ENCODE results near the gene ZDHHC14. TPM values are rescaled to one million over a fixed set of nuclear protein-coding genes. Genes with fewer than 3 reads are reported as not detected.

ZDHHC14 gene
- total RNA-seq, 1 donor from 2014 or later, result 6.8 TPM

GRCh38 chr6:157483770-157484169 lies 102.8 kb downstream of the ZDHHC14 start:
- no peak overlapping the region for H3K27ac ChIP-seq (ENCODE audit: low read depth, low read length)

GRCh38 chr6:157484181-157484580 lies 103.2 kb downstream of the ZDHHC14 start:
- Histone ChIP-seq H3K4me3 (ENCODE audit: low read length in 3 of 3) (no peak overlapping the region), H3K9me3 (ENCODE audit: control insufficient read depth in 3 of 3, low read length in 3 of 3) (no peaks in the 10 kb centered on the region), H3K9ac (ENCODE audit: low read depth in 1 of 3, low read length in 3 of 3) (no peak overlapping the region), H3K4me1 (ENCODE audit: control insufficient read depth in 3 of 3, insufficient read depth in 3 of 3, low read length in 3 of 3) (peaks cover 0 to 4% (median 0%) of the 10 kb centered on the region in 3 donors), H3K27me3 (ENCODE audit: control insufficient read depth in 3 of 3, insufficient read depth in 3 of 3, low read length in 3 of 3) (no peaks in the 10 kb centered on the region), H3K36me3 (ENCODE audit: control insufficient read depth in 3 of 3, insufficient read depth in 3 of 3, low read length in 3 of 3) (no peaks in the 10 kb centered on the region), H3K27ac (ENCODE audit: low read depth, low read length) (no peak overlapping the region)

More at GRCh38 chr6:157483770-157484169, 102.8 kb downstream of the ZDHHC14 start:
- Histone ChIP-seq H3K4me1 (ENCODE audit: control insufficient read depth in 3 of 3, insufficient read depth in 3 of 3, low read length in 3 of 3) (peaks cover 0 to 4% (median 0%) of the 10 kb centered on the region in 3 donors), H3K36me3 (ENCODE audit: control insufficient read depth in 3 of 3, insufficient read depth in 3 of 3, low read length in 3 of 3) (no peaks in the 10 kb centered on the region), H3K4me3 (ENCODE audit: low read length in 3 of 3) (no peak overlapping the region), H3K27me3 (ENCODE audit: control insufficient read depth in 3 of 3, insufficient read depth in 3 of 3, low read length in 3 of 3) (no peaks in the 10 kb centered on the region), H3K9ac (ENCODE audit: low read depth in 1 of 3, low read length in 3 of 3) (no peak overlapping the region), H3K9me3 (ENCODE audit: control insufficient read depth in 3 of 3, low read length in 3 of 3) (no peaks in the 10 kb centered on the region)

DNA sequence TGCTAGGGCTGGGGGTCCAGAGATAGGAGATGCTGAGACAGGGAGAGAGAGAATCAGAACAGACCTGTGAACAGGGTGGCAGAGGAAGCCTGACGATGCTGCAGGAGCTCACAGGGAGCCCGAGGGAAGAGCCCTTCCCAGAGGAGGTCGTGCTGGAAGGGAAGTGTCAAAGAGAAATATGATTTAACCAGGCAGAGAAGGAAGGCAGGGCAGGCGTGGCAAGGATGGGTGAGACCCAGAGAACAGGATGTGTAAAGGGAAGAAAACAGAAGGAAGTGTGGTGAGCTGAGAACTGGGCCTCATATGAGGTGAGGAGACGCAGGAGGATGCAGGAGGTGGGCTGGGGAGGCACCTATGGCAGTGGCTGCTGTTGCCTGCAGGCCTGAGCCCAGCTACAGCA lies 105.6 kb downstream of the ZDHHC14 start:
- Histone ChIP-seq H3K27ac (ENCODE audit: low read depth, low read length) (no peak overlapping the region), H3K9ac (ENCODE audit: low read depth in 1 of 3, low read length in 3 of 3) (no peak overlapping the region), H3K4me3 (ENCODE audit: low read length in 3 of 3) (no peak overlapping the region), H3K27me3 (ENCODE audit: control insufficient read depth in 3 of 3, insufficient read depth in 3 of 3, low read length in 3 of 3) (no peaks in the 10 kb centered on the region), H3K36me3 (ENCODE audit: control insufficient read depth in 3 of 3, insufficient read depth in 3 of 3, low read length in 3 of 3) (no peaks in the 10 kb centered on the region), H3K9me3 (ENCODE audit: control insufficient read depth in 3 of 3, low read length in 3 of 3) (no peaks in the 10 kb centered on the region), H3K4me1 (ENCODE audit: control insufficient read depth in 3 of 3, insufficient read depth in 3 of 3, low read length in 3 of 3) (peaks cover 0 to 4% (median 0%) of the 10 kb centered on the region in 3 donors)

GRCh38 chr6:157487110-157487773 lies 106.3 kb downstream of the ZDHHC14 start:
- H3K36me3 ChIP-seq (ENCODE audit: control insufficient read depth in 3 of 3, insufficient read depth in 3 of 3, low read length in 3 of 3), result no peaks in the 10 kb centered on the region
- H3K9me3 ChIP-seq (ENCODE audit: control insufficient read depth in 3 of 3, low read length in 3 of 3), result no peaks in the 10 kb centered on the region
- no peak overlapping the region for H3K4me3 ChIP-seq (ENCODE audit: low read length in 3 of 3)
- H3K27me3 ChIP-seq (ENCODE audit: control insufficient read depth in 3 of 3, insufficient read depth in 3 of 3, low read length in 3 of 3), result no peaks in the 10 kb centered on the region
- H3K4me1 ChIP-seq (ENCODE audit: control insufficient read depth in 3 of 3, insufficient read depth in 3 of 3, low read length in 3 of 3), result peaks cover 0 to 4% (median 0%) of the 10 kb centered on the region in 3 donors
- no peak overlapping the region for H3K9ac ChIP-seq (ENCODE audit: low read depth in 1 of 3, low read length in 3 of 3)
- H3K27ac ChIP-seq (ENCODE audit: low read depth, low read length), result no peak overlapping the region

GRCh38 chr6:157488058-157488457 lies 107.1 kb downstream of the ZDHHC14 start:
- Histone ChIP-seq H3K4me1 (ENCODE audit: control insufficient read depth in 3 of 3, insufficient read depth in 3 of 3, low read length in 3 of 3) (peaks cover 0 to 4% (median 0%) of the 10 kb centered on the region in 3 donors), H3K27me3 (ENCODE audit: control insufficient read depth in 3 of 3, insufficient read depth in 3 of 3, low read length in 3 of 3) (no peaks in the 10 kb centered on the region), H3K9ac (ENCODE audit: low read depth in 1 of 3, low read length in 3 of 3) (no peak overlapping the region), H3K4me3 (ENCODE audit: low read length in 3 of 3) (no peak overlapping the region), H3K9me3 (ENCODE audit: control insufficient read depth in 3 of 3, low read length in 3 of 3) (no peaks in the 10 kb centered on the region), H3K27ac (ENCODE audit: low read depth, low read length) (no peak overlapping the region), H3K36me3 (ENCODE audit: control insufficient read depth in 3 of 3, insufficient read depth in 3 of 3, low read length in 3 of 3) (no peaks in the 10 kb centered on the region)

DNA sequence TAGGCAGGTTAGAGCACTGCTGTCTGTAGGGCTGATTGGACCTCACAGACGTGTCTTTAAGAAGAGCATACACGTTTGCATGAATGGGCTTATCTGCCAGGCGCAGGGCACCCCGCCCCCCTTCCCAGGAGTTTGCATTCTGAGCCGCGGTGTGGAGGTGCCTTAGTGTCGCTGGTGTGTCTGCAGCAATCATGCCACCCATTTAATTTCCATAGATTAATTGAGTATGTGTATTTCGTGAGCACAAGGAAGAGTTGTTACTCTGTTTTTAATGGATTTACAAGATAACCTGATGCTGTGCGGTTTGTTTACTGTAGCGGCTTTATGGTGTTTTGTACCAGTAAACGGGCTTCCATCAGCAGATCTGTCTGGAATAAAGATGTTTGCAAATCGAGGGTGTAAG lies 107.7 kb downstream of the ZDHHC14 start:
- Histone ChIP-seq H3K9ac (ENCODE audit: low read depth in 1 of 3, low read length in 3 of 3) (no peak overlapping the region), H3K27ac (ENCODE audit: low read depth, low read length) (no peak overlapping the region), H3K36me3 (ENCODE audit: control insufficient read depth in 3 of 3, insufficient read depth in 3 of 3, low read length in 3 of 3) (no peaks in the 10 kb centered on the region), H3K9me3 (ENCODE audit: control insufficient read depth in 3 of 3, low read length in 3 of 3) (no peaks in the 10 kb centered on the region), H3K27me3 (ENCODE audit: control insufficient read depth in 3 of 3, insufficient read depth in 3 of 3, low read length in 3 of 3) (no peaks in the 10 kb centered on the region), H3K4me1 (ENCODE audit: control insufficient read depth in 3 of 3, insufficient read depth in 3 of 3, low read length in 3 of 3) (peaks cover 0 to 4% (median 0%) of the 10 kb centered on the region in 3 donors), H3K4me3 (ENCODE audit: low read length in 3 of 3) (no peak overlapping the region)

DNA sequence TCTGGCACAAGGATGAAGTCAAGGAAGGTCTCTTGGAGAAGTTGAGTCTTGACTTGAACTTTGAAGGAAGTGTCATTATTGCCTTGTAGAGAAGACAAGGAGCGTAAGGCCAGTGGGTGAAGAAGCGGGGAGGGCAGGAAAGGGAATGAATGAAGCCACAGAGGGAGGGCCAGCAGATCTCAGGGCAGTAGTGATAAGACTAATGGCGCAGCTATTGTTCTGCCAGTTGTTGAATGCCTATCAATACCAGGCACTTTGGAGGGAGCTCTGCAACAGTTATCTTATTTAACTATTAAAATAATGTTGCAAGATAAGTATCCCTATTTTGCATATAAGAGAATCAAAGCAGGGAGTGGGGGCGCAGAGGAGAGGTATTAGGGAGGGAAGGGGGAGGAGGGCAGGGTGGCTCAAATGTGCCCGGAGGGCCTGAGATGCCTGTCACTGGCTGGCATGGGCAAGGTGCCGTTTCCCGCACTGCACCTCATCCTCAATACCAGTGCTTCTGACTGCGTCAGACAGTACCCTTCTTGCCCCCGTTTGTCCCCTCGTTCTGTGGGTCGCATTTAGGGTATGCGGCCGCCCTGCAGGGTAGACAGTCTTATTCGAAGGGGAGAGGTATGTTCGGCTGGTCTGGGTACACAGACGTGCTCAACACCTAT lies 109.8 kb downstream of the ZDHHC14 start:
- Histone ChIP-seq H3K36me3 (ENCODE audit: control insufficient read depth in 3 of 3, insufficient read depth in 3 of 3, low read length in 3 of 3) (no peaks in the 10 kb centered on the region), H3K27ac (ENCODE audit: low read depth, low read length) (no peak overlapping the region), H3K4me3 (ENCODE audit: low read length in 3 of 3) (no peak overlapping the region), H3K9ac (ENCODE audit: low read depth in 1 of 3, low read length in 3 of 3) (no peak overlapping the region), H3K27me3 (ENCODE audit: control insufficient read depth in 3 of 3, insufficient read depth in 3 of 3, low read length in 3 of 3) (no peaks in the 10 kb centered on the region), H3K9me3 (ENCODE audit: control insufficient read depth in 3 of 3, low read length in 3 of 3) (no peaks in the 10 kb centered on the region), H3K4me1 (ENCODE audit: control insufficient read depth in 3 of 3, insufficient read depth in 3 of 3, low read length in 3 of 3) (peaks cover 0 to 2% (median 0%) of the 10 kb centered on the region in 3 donors)

GRCh38 chr6:157491571-157492232 lies 110.7 kb downstream of the ZDHHC14 start:
- Histone ChIP-seq H3K27me3 (ENCODE audit: control insufficient read depth in 3 of 3, insufficient read depth in 3 of 3, low read length in 3 of 3) (no peaks in the 10 kb centered on the region), H3K9ac (ENCODE audit: low read depth in 1 of 3, low read length in 3 of 3) (no peak overlapping the region), H3K9me3 (ENCODE audit: control insufficient read depth in 3 of 3, low read length in 3 of 3) (no peaks in the 10 kb centered on the region), H3K36me3 (ENCODE audit: control insufficient read depth in 3 of 3, insufficient read depth in 3 of 3, low read length in 3 of 3) (no peaks in the 10 kb centered on the region), H3K4me3 (ENCODE audit: low read length in 3 of 3) (no peak overlapping the region), H3K4me1 (ENCODE audit: control insufficient read depth in 3 of 3, insufficient read depth in 3 of 3, low read length in 3 of 3) (no peaks in the 10 kb centered on the region), H3K27ac (ENCODE audit: low read depth, low read length) (no peak overlapping the region)

- Histone ChIP-seq H3K27ac (ENCODE audit: low read depth, low read length) (no peak overlapping the region), H3K4me3 (ENCODE audit: low read length in 3 of 3) (no peak overlapping the region), H3K9ac (ENCODE audit: low read depth in 1 of 3, low read length in 3 of 3) (no peak overlapping the region), H3K27me3 (ENCODE audit: control insufficient read depth in 3 of 3, insufficient read depth in 3 of 3, low read length in 3 of 3) (no peaks in the 10 kb centered on the region), H3K4me1 (ENCODE audit: control insufficient read depth in 3 of 3, insufficient read depth in 3 of 3, low read length in 3 of 3) (no peaks in the 10 kb centered on the region), H3K9me3 (ENCODE audit: control insufficient read depth in 3 of 3, low read length in 3 of 3) (no peaks in the 10 kb centered on the region), H3K36me3 (ENCODE audit: control insufficient read depth in 3 of 3, insufficient read depth in 3 of 3, low read length in 3 of 3) (no peaks in the 10 kb centered on the region)
Observed at GRCh38 chr6:157492249-157492648, 111.3 kb downstream of the ZDHHC14 start.

- H3K27ac ChIP-seq (ENCODE audit: low read depth, low read length), result no peak overlapping the region
- H3K9me3 ChIP-seq (ENCODE audit: control insufficient read depth in 3 of 3, low read length in 3 of 3), result no peaks in the 10 kb centered on the region
- H3K27me3 ChIP-seq (ENCODE audit: control insufficient read depth in 3 of 3, insufficient read depth in 3 of 3, low read length in 3 of 3), result no peaks in the 10 kb centered on the region
- no peak overlapping the region for H3K9ac ChIP-seq (ENCODE audit: low read depth in 1 of 3, low read length in 3 of 3)
- no peaks in the 10 kb centered on the region for H3K36me3 ChIP-seq (ENCODE audit: control insufficient read depth in 3 of 3, insufficient read depth in 3 of 3, low read length in 3 of 3)
- H3K4me3 ChIP-seq (ENCODE audit: low read length in 3 of 3), result no peak overlapping the region
- H3K4me1 ChIP-seq (ENCODE audit: control insufficient read depth in 3 of 3, insufficient read depth in 3 of 3, low read length in 3 of 3), result no peaks in the 10 kb centered on the region
Observed at GRCh38 chr6:157492741-157493140, 111.8 kb downstream of the ZDHHC14 start.

All from skeletal muscle tissue (tissue), 4 donors.